ENCODE data around the gene ZXDB. TPM values are rescaled to one million over a fixed set of nuclear protein-coding genes. Genes with fewer than 3 reads are reported as not detected.
"Not testable (repeated sequence)": the region's sequence is repeated elsewhere in the genome, so short reads cannot be mapped to it uniquely, and the experiment has no call there.

Gene ZXDB
- 5.4 TPM for total RNA-seq
- long read RNA-seq, full-length matches to known transcripts = 1 of 3 reads
- long read RNA-seq, partial matches to known transcripts = 0 of 3 reads
- long read RNA-seq, other reads (novel, unspliced or antisense) = 2 of 3 reads

DNA sequence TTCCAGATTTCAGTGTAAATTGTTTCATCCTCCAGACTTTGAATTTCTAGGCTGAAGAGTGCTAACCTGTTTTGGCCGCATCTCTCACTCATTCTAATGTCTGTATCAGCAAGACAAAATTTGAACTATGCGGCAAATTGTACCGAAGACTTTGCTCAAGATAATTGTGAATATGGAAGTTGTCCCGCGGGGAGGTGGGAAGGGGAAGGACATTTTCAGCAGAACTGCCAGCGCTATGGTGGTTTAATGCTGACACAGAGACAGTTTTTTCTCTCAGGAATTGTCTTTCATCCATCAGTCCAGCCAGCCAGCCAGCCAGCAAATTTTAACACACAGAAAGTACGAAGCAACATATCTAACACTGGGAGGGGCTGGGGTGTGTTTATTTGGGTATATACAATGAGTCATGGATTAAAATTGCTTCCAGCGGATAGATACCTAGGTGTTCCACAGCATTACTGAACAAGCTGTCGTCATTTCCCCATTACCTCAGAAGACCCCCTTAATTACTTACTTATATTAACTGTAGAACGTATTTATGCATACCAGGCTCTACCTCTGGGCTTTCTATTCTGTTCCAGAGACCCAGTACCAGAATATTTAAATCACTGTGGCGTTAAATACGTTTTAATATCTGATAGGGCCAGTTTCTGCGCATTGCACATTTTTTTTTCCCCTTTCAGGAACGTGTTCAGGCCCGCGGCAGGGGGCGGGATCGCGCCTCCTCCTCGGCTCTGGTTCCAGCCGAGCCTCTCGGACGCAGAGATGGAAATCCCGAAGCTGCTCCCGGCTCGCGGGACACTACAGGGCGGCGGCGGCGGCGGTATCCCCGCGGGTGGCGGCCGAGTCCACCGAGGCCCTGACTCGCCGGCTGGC, at the start of gene ZXDB:
Gene ZXDB (plus strand): TSS at position 728 of the 876 bp plus-strand sequence. CDS start 38 bp downstream, at position 766.
- DNase-seq; intact Hi-C loops (cut with micrococcal nuclease): not testable (repeated sequence)
- ATAC-seq = peak; percentile 78

GRCh38 chrX:57565198-57565597, 26.6 kb upstream of the ZXDB start:
- ATAC-seq (no peak), DNase-seq (no peak)
- intact Hi-C loops (cut with micrococcal nuclease) = no loop called here

DNA sequence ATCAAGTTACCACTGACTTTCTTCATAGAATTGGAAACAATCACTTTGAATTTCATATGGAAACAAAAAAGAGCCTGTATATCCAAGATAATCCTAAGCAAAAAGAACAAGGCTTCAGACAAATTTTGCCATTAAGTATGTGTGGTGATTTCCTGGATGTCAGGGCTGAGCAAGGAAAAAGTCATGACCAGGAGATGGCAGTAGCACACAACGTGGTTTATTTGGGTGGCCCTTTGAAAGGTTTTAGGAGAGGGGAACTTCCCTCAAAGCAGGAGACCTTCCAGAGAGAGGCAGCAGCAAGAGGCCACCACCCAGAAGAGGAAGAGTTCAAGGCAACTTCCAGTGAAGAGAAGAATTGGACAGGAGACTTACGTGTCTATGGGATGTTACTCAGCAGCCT, 18.1 kb upstream of the ZXDB start:
- no peak for ATAC-seq
- intact Hi-C loops (cut with micrococcal nuclease) = loop anchor here (10.0 kb wide), 1 partner anchor 459 kb away; no protein-coding TSS in a partner anchor

GRCh38 chrX:57582948-57583347, 8.9 kb upstream of the ZXDB start:
- intact Hi-C loops (cut with micrococcal nuclease); ATAC-seq: not testable (repeated sequence)

More for the DNA sequence above, 18.1 kb upstream of the ZXDB start:
- no peak for DNase-seq

DNA sequence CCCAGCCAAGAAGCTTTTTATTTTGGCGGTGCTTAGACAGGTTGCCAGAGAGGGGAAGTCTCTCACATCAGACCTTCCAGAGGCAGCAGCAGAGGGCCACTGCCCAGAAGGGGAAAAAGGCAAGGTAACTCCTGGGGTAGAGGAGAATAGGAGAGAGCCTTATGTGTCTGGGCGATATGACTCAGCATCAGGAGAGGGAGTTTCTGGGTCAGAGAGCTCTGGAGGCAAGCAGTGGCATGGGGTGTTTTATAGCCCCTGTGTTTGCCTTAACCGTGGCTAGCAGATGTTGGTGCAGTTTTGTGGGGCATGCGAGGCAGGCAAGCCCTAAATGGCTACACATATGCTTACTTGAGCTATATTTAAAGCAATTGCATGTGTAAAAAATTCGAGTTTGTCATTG, 8.3 kb upstream of the ZXDB start:
- intact Hi-C loops (cut with micrococcal nuclease) = no loop called here
- ATAC-seq (no peak), DNase-seq (no peak)

More at GRCh38 chrX:57582948-57583347, 8.9 kb upstream of the ZXDB start:
- not testable (repeated sequence) for DNase-seq

- no peak for ATAC-seq
- no peak for DNase-seq
- intact Hi-C loops (cut with micrococcal nuclease) = no loop called here
Observed at GRCh38 chrX:57586360-57586759, 5.5 kb upstream of the ZXDB start.

DNA sequence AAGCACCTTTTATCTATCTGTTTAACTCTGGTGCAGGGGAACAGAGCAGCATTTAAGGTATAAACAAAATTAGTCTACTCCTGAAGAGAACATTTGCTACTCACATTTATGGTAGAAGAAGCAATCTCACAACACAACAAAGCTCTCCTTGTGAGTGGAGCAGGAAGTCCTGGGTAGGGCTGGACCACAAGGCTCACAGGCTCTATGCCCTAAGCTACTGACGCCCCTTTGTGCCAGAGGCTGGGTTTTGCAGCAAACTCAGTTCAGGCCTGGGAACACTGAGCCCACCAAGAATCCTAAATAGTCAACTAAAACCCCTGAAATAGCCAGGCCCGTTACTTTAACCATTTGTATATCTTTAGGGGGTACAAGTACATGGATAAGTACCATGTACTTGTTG, 4.7 kb upstream of the ZXDB start:
- DNase-seq = no peak
- intact Hi-C loops (cut with micrococcal nuclease) = no loop called here

DNA sequence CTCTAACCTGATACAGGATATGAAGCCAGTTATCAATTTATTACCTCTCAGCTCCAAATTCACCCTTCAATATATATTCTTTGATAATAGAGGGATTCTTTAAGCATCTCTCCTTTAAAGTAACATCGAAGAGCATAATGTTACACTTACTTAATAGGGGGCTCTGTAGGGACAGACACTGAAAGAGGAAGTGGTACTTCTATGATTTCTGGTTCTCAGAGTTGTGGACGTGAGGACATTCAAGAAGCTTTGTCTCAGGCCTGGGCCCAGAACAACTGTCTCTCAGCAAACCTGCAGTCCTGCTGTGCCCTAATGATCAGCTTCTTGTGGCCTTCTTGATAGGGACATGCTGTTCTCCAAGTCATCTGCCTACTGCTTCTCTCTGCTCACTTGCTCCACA, 4.2 kb upstream of the ZXDB start:
- intact Hi-C loops (cut with micrococcal nuclease) = no loop called here
- ATAC-seq (no peak), DNase-seq (no peak)

More for the DNA sequence above, 4.7 kb upstream of the ZXDB start:
- no peak for ATAC-seq

DNA sequence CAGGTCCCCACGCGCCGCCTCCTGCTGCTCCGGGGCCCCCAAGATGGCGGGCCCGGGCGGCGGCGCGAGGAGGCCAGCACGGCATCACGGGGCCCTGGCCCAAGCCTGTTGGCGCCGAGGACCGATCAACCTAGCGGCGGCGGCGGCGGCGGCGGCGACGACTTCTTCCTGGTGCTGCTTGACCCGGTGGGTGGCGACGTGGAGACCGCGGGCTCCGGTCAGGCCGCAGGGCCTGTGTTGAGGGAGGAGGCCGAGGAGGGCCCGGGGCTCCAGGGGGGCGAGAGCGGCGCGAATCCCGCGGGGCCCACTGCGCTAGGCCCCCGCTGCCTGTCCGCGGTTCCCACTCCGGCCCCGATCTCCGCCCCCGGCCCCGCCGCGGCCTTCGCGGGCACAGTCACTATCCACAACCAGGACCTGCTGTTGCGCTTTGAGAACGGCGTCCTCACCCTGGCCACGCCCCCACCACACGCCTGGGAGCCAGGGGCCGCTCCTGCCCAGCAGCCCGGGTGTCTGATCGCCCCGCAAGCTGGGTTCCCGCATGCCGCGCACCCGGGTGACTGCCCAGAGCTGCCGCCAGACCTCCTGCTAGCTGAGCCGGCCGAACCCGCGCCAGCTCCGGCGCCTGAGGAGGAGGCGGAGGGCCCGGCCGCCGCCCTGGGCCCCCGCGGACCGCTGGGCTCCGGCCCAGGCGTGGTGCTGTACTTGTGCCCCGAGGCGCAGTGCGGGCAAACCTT, 516 bp downstream of the ZXDB start:
- intact Hi-C loops (cut with micrococcal nuclease) = not testable (repeated sequence)
- DNase-seq (peak; percentile 58), ATAC-seq (peak; percentile 93)

DNA sequence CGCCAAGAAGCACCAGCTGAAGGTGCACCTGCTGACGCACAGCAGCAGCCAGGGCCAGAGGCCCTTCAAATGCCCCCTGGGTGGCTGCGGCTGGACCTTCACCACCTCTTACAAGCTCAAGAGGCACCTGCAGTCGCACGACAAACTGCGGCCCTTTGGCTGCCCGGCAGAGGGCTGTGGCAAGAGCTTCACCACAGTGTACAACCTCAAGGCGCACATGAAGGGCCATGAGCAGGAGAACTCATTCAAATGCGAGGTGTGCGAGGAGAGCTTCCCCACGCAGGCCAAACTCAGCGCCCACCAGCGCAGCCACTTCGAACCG, 1.0 kb downstream of the ZXDB start:
- ATAC-seq = peak; percentile 53
- DNase-seq; intact Hi-C loops (cut with micrococcal nuclease): not testable (repeated sequence)

- ATAC-seq (no peak), DNase-seq (no peak)
- intact Hi-C loops (cut with micrococcal nuclease) = no loop called here
Observed at GRCh38 chrX:57595381-57595811, 3.6 kb downstream of the ZXDB start.

DNA sequence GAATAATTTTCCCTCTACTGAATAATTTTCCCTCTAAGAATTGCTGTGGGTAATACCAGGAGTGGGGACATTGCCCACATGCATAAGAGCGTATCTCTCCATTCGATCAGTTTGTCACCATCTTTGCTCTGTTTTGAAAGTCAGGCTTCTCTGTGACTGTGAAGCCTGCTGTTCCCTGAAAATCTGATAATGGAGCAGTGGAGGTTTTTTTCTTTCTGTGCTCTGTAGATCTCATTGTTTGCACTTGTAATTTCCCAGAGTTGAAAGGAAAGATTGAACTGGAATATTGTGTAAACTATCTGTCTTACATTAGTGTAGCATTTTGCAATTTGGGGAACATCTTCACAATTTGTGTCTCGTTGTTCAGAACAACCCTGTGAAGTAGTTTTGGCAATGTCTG, 4.3 kb downstream of the ZXDB start:
- intact Hi-C loops (cut with micrococcal nuclease) = no loop called here
- DNase-seq = no peak
- ATAC-seq = no peak

DNA sequence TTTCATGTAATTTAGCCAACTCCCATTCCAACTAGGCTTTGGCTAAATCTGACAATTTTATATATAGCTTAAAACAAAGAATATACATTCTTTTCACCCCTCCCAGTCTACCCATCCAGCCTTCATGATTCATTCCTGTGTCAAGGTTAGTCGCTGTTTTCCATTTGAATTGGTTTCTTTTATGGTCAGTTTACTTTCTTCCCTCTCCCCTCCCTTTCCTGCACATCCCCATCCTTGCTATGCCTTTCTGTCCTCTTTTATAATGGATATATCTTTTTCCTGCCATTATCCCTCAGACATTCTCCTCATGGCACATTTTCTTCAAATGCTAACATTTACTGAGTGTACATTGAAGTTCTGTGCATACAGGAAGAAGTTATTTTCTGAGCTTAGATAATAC, 4.7 kb downstream of the ZXDB start:
- no peak for DNase-seq
- intact Hi-C loops (cut with micrococcal nuclease) = no loop called here
- no peak for ATAC-seq

GRCh38 chrX:57607295-57608187, 15.7 kb downstream of the ZXDB start:
- peak; percentile 33 for ATAC-seq
- DNase-seq = no peak
- intact Hi-C loops (cut with micrococcal nuclease) = no loop called here

DNA sequence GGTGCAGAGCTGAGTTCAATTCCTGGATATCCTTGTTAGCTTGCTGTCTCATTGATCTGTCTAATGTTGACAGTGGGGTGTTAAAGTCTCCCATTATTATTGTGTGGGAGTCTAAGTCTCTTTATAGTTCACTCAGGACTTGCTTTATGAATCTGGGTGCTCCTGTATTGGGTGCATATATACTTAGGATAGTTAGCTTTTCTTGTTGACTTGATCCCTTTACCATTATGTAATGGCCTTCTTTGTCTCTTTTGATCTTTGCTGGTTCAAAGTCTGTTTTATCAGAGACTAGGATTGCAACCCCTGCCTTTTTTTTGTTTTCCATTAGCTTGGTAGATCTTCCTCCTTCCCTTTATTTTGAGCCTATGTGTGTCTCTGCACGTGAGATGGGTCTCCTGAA, 21.5 kb downstream of the ZXDB start:
- ATAC-seq; DNase-seq; intact Hi-C loops (cut with micrococcal nuclease): not testable (repeated sequence)

DNA sequence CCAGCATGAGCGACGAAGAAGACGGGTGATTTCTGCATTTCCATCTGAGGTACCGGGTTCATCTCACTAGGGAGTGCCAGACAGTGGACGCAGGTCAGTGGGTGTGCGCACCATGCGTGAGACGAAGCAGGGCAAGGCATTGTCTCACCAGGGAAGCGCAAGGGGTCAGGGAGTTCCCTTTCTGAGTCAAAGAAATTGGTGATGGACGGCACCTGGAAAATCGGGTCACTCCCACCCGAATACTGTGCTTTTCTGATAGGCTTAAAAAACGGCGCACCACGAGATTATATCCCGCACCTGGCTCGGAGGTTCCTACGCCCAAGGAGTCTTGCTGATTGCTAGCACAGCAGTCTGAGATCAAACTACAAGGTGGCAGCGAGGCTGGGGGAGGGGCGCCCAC, 37.6 kb downstream of the ZXDB start:
- ATAC-seq; DNase-seq; intact Hi-C loops (cut with micrococcal nuclease): not testable (repeated sequence)

DNA sequence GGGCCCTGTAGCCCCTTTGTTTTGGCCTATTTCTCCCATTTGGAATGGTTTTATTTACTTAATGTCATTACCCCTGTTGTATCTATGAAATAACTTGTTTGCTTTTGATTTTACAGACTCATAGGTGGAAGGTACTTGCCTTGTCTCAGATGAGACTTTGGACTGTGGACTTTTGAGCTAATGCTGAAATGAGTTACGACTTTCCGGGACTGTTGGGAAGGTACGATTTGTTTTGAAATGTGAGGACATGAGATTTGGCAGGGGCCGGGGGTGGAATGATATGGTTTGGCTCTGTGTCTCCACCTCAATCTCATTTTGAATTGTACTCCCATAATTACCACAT, 48.8 kb downstream of the ZXDB start:
- no peak for ATAC-seq
- no peak for DNase-seq
- intact Hi-C loops (cut with micrococcal nuclease) = no loop called here

- ATAC-seq (no peak), DNase-seq (no peak)
- intact Hi-C loops (cut with micrococcal nuclease) = no loop called here
Observed at GRCh38 chrX:57641338-57641737, 49.5 kb downstream of the ZXDB start.

- intact Hi-C loops (cut with micrococcal nuclease) = no loop called here
- DNase-seq (no peak), ATAC-seq (no peak)
Observed at GRCh38 chrX:57643698-57644097, 51.9 kb downstream of the ZXDB start.

Measured in left ventricle myocardium superior (tissue), 1 donor.